ENCODE data around the gene TTC21A.

Gene TTC21A

GRCh38 chr3:39137991-39138803, 30.7 kb downstream of the TTC21A start:
- ATAC-seq = no peak
- TF ChIP-seq ARNTL (CRISPR knock-in tag; IDR thresholded peaks at IDR 0.05; ENCODE audit: borderline replicate concordance, low read depth) (no peak), TSHZ2 (CRISPR knock-in tag; IDR thresholded peaks at IDR 0.05) (no peak), RARB (CRISPR knock-in tag; IDR thresholded peaks at IDR 0.05) (no peak), BACH2 (CRISPR knock-in tag; IDR thresholded peaks at IDR 0.05; ENCODE audit: borderline replicate concordance) (no peak)

- TF ChIP-seq ZC3H10 (CRISPR knock-in tag; IDR thresholded peaks at IDR 0.05) (no peak), ESRRG (CRISPR knock-in tag; IDR thresholded peaks at IDR 0.05) (no peak), TCF4 (CRISPR knock-in tag; IDR thresholded peaks at IDR 0.05; ENCODE audit: borderline replicate concordance) (no peak), ZNF565 (CRISPR knock-in tag; conservative IDR thresholded peaks at IDR 0.05; ENCODE audit: low read depth) (no peak), POU6F1 (CRISPR knock-in tag; IDR thresholded peaks at IDR 0.05; ENCODE audit: borderline replicate concordance, low read depth) (no peak), CREB5 (CRISPR knock-in tag; IDR thresholded peaks at IDR 0.05; ENCODE audit: low read depth) (no peak), SNAI2 (CRISPR knock-in tag; IDR thresholded peaks at IDR 0.05) (no peak), BACH2 (CRISPR knock-in tag; IDR thresholded peaks at IDR 0.05; ENCODE audit: borderline replicate concordance) (no peak), OSR1 (CRISPR knock-in tag; IDR thresholded peaks at IDR 0.05) (no peak), TOX (CRISPR knock-in tag; IDR thresholded peaks at IDR 0.05; ENCODE audit: borderline replicate concordance) (no peak), ZNF8 (CRISPR knock-in tag; IDR thresholded peaks at IDR 0.05) (no peak), CSDC2 (CRISPR knock-in tag; IDR thresholded peaks at IDR 0.05) (no peak), CSRNP3 (CRISPR knock-in tag; IDR thresholded peaks at IDR 0.05) (no peak), ISL1 (CRISPR knock-in tag; IDR thresholded peaks at IDR 0.05) (no peak), ZFP3 (CRISPR knock-in tag; IDR thresholded peaks at IDR 0.05) (no peak), PPARA (CRISPR knock-in tag; IDR thresholded peaks at IDR 0.05; ENCODE audit: borderline replicate concordance) (no peak), PATZ1 (CRISPR knock-in tag; IDR thresholded peaks at IDR 0.05; ENCODE audit: borderline replicate concordance) (no peak)
Measured at GRCh38 chr3:39138804-39139415, 31.4 kb downstream of the TTC21A start.

GRCh38 chr3:39139442-39139841, 32.0 kb downstream of the TTC21A start:
- TF ChIP-seq RARB (CRISPR knock-in tag; IDR thresholded peaks at IDR 0.05) (no peak), SNAI2 (CRISPR knock-in tag; IDR thresholded peaks at IDR 0.05) (no peak), POU6F1 (CRISPR knock-in tag; IDR thresholded peaks at IDR 0.05; ENCODE audit: borderline replicate concordance, low read depth) (no peak), ZNF565 (CRISPR knock-in tag; conservative IDR thresholded peaks at IDR 0.05; ENCODE audit: low read depth) (no peak)
- no peak for ATAC-seq

More at GRCh38 chr3:39138804-39139415, 31.4 kb downstream of the TTC21A start:
- peak; percentile 48 for ATAC-seq

Data from SK-N-SH treated with all-trans-retinoic acid at 6 μM for 48 hours (cell line).